Fibroblast of skin of left quadriceps (primary cell): ENCODE data around the gene NACC1.

ENCODE experiments used
- DNase-seq, 2 experiments: peaks; one replicate each; pipeline ENCODE4 v3.0.0-alpha.2; 2013; ENCODE audit warnings: low read depth in 2 of 2

NACC1 gene

GRCh38 chr19:13100031-13100588 lies 18.0 kb upstream of the NACC1 start:
- DNase-seq = no peak

- no peak for DNase-seq
Observed at GRCh38 chr19:13100841-13101589, 17.0 kb upstream of the NACC1 start.

GRCh38 chr19:13101590-13102415 lies 16.3 kb upstream of the NACC1 start:
- DNase-seq = no peak

DNA sequence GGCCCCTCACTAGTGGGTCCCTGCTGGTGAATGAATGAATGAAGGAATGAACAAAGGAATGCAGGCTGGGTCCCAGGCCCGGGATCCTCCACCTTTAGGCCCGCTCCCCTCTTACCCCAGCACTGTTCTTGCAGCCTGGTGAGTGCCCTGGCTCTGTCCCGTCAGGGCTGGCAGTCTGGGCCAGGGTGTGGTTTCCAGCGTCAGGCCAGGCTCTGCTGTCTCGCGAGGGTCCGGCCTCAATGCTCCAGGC lies 15.7 kb upstream of the NACC1 start:
- DNase-seq = no peak

DNA sequence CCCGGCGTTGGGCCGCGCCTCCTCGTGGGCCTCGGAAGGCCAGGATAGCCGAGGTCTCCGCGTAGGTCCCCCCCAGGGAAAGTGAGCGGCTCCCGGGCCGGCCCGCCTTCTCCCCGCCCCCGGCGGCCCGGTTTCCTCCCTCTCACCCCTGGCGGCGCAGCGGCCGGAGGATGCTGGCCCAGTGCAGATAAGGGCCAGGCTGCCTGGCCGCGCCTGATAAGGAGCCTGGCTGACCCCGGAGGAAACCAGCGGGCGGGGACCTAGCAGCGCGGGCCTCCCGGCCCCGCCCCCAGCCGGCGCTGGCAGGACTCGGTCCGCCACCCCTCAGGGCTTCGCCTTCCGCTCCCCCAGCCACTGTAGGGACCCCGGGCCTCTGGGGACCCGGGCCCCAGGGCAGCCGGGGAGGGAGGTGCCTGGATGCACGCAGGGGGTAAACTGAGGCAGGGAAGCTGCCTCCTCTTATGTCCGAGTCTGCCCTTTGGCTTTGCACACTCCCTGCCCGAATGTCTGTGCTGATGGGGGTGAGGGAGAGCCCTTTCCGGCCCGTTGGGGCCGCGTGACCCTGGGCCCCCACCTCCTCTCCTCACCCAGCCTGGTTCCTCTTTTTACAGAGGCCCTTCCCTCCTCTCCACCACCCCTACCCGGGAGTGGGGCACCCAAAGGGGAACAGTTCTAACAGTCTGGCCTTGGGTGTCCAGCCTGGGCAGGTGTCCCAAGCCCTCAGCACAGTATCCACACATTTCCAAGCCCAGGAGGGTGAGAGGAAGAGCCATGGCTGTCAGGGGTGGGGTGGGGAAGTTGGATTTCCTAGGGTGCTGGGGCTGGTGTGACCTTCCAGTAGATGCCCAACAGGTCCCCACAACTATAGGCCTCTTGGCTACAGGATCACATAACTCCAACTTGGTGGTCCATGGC lies 15.1 kb upstream of the NACC1 start, which contains the start of gene LYL1:
Gene LYL1, minus strand, starts transcription at position 193 of the 915 bp plus-strand sequence. CDS start 1,687 bp downstream, outside the sequence.
- no peak for DNase-seq

- DNase-seq = no peak
Observed at GRCh38 chr19:13103581-13104359, 14.3 kb upstream of the NACC1 start.

- no peak for DNase-seq
Observed at GRCh38 chr19:13104360-13104847, 13.7 kb upstream of the NACC1 start.

GRCh38 chr19:13104848-13105711 lies 13.0 kb upstream of the NACC1 start:
- no peak for DNase-seq

- DNase-seq = no peak
Observed at GRCh38 chr19:13109361-13110098, 8.5 kb upstream of the NACC1 start.

DNA sequence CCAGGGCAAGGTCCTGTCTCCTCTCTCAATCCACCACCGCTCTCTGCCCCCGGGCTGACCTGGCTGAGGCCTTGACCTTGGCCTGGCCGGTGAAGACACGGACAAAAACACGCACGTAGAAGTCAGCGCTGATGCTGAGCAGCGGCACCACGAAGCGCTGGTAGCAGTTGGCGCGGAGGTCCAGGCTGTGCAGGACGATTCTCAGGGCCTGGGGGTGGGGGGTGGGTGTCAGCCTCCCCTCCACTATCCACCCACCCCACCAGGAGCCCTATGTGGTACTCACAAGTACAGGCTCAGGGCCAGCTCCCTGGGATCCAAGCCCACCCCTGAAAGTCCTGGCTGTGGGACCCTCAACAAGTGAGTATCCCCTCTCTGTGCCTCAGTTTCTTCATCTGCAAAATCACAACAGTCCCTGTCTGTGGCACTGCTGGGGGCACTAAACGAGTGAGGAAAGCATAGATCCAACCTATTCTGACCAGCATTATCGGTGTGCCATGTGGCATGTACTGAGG lies 7.9 kb upstream of the NACC1 start:
- DNase-seq = no peak

- no peak for DNase-seq
Observed at GRCh38 chr19:13112555-13112954, 5.5 kb upstream of the NACC1 start.

GRCh38 chr19:13115936-13116281 lies 2.2 kb upstream of the NACC1 start:
- no peak for DNase-seq

DNA sequence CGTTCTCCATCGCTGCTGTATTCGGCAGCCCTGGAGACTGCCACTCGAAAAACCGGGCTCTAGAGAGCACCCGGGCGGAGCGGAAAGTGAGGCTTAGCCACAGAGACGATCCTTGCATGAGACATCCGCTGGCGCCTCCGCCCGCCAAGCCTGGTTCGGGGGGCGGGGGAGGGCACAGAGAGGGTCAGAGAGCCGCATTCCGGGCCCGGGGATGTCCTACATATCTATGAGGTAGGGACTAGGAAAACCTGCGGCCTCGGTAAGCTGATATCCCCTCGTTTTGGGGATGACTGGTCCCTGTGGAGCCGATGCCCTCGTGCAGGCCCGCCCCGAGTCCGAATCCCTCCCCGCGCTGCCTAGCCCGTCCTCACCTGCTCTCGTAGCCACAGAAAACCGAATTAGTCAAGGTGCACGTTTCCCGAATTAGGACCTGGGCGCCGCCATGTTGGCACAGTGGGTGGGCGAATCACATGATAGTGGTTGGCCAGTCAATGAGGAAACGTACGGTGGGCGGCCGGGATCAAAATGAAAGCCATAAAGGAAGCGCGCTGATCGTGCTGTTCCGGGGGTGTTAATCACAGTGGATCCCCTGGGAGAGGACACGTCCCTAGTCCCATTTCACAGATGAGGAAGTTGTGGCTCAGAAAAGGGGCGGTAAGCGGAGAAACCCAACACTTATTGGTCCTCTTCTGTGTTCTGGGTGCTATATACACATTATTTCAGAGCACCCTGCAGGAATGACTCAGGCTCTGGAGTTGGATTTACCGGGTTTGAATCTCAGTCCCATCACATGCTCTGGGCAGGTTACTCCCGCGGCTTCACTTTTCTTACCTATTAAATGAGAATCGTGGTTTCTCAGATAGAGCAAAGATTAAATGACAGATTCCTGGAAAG lies 1.5 kb upstream of the NACC1 start, which contains the start of gene TRMT1:
Gene TRMT1, minus strand, starts transcription at position 459 of the 894 bp plus-strand sequence. Its CDS starts 341 bp downstream, at position 118.
- DNase-seq = peak; percentile 84 to 85

DNA sequence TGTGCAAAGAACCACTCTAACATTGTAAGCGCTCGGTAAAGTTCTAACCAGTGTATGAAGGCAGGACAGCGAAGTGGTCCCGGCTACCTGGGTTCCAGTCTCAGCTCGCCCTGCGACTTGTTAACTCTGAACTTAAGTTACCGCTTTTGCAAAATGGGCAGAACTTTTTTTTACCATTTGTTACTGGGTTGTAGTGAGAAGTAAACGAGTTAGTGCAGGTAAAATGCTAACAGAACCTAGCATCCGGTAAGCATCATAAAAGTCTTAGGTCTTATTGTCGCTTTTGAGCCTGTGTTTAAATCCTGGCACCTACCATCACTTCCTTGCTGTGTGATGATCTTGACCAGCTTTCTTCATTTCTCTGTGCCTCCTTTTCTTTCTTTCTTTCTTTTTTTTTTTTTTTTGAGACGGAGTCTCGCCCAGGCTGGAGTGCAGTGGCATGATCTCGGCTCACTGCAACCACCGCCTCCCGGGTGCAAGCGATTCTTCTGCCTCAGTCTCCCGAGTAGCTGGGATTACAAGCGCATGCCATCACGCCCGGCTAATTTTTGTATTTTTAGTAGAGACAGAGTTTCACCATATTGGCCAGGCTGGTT lies 790 bp upstream of the NACC1 start:
- no peak for DNase-seq

DNA sequence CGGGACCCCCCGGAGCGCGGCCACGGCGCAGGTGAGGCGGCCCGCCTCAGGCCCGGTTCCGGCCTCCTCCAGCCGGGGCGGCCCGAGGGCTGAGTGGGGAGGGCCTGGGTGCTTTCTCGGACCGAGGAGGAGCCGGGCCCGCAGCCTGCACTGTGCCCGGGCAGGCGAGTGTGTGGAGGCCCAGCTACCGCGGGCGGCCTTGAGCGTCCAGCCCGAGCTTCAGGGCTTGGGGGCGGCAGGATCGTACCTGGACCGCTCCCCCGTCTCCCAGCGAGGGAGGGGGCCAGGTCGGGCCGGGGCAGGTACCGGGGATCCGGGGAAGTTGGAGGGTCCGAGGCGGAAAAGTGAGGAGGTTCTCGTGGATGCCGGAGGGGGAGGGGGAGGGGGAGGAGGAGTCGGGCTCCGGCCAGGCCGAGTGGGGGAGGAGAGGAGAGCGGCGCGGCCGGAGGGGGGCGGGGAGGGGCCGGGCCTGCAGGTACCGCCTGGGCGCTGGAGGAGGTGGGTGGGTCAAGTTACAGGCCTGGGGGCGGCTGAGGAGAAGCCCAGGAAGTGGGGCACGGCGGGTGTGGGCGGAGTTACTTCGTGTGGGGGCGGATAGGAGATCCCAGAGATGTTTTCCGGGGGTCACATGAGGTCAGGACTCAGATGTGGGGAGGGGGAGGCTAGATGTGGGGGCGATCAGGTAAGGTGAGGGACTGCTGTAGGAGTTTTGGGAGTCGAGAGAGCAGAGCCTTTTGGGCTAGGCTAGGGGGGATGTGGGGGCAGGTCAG lies 545 bp downstream of the NACC1 start:
- DNase-seq = no peak

GRCh38 chr19:13119627-13120026 lies 1.6 kb downstream of the NACC1 start:
- DNase-seq = no peak

DNA sequence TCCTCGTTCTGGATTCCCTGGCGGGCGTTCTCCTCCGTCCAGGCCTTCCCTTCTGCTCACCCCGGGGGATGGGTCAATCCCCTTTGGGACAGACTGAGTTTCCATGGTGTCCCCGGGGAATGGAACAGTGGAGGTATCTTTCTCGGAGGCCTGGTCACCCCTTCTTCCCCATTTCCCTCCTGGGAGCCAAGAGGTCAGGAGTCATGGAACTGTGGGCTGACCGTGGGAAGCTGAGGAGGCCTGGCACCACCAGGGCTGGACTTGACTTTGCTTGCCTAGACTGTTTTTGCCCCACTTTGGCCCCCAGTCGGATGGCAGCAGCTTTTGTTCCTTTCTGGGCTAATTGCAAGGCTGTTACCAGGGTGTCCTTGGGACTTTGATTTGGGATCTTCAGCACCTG lies 2.0 kb downstream of the NACC1 start:
- no peak for DNase-seq
